H1 (cell line): Measurements from ENCODE around the gene KCNIP3.

ENCODE experiments used
- CBX8 ChIP-seq: fragments of 300-800, 300-1000 bp; sonication (generic); IDR thresholded peaks from 2 replicates; pipeline ENCODE4 v1.7.1; 2016; ENCODE audit warnings: low read depth, low read length, borderline replicate concordance
- CTCF ChIP-seq, 3 experiments: IDR thresholded peaks; 1 replicate in 2 of 3; 2 replicates in 1 of 3; pipeline versions ENCODE4 v1.5.1 to v1.6.1; 2011; ENCODE audit warnings: low read length in 3 of 3, mild to moderate bottlenecking in 3 of 3, inconsistent platforms in 2 of 3, low read depth in 1 of 3, moderate library complexity in 1 of 3; ENCODE audit not compliant: insufficient read depth in 1 of 3; ENCODE audit errors: control extremely low read depth in 1 of 3
- EGR1 ChIP-seq: IDR thresholded peaks from 2 replicates; pipeline ENCODE4 v1.6.1; 2011; ENCODE audit warnings: low read depth, low read length, borderline replicate concordance
- EZH2 ChIP-seq: fragments of 200-600 bp; sonication (generic); IDR thresholded peaks from 2 replicates; pipeline ENCODE4 v1.7.1; 2012; ENCODE audit warnings: low read depth, mild to moderate bottlenecking, moderate library complexity, low read length, inconsistent platforms; ENCODE audit not compliant: severe bottlenecking
- GTF2F1 ChIP-seq: IDR thresholded peaks from 2 replicates; pipeline ENCODE4 v1.6.1; 2012; ENCODE audit warnings: low read depth, low read length, improper control_type of control experiment, borderline replicate concordance
- JUN ChIP-seq: IDR thresholded peaks from 2 replicates; pipeline ENCODE4 v1.6.1; 2011; ENCODE audit warnings: low read depth, mild to moderate bottlenecking, improper control_type of control experiment, low read length
- MAFK ChIP-seq: IDR thresholded peaks from 2 replicates; pipeline ENCODE4 v1.6.1; 2012; ENCODE audit warnings: low read depth, mild to moderate bottlenecking, improper control_type of control experiment, low read length
- POLR2A ChIP-seq, 2 experiments: IDR thresholded peaks; 1 replicate in 1 of 2; 2 replicates in 1 of 2; pipeline ENCODE4 v1.6.1; 2011; ENCODE audit warnings: low read depth in 2 of 2, low read length in 2 of 2, mild to moderate bottlenecking in 2 of 2; ENCODE audit errors: control extremely low read depth in 1 of 2
- POLR2AphosphoS5 ChIP-seq: IDR thresholded peaks from 2 replicates; pipeline ENCODE4 v1.6.1; 2011; ENCODE audit warnings: low read depth, low read length
- SP1 ChIP-seq: IDR thresholded peaks from 2 replicates; pipeline ENCODE4 v1.6.1; 2011; ENCODE audit warnings: low read depth, low read length
- TAF1 ChIP-seq: IDR thresholded peaks from 2 replicates; pipeline ENCODE4 v1.6.1; 2011; ENCODE audit warnings: mild to moderate bottlenecking, low read depth, low read length
- ZNF274 ChIP-seq: IDR thresholded peaks from 2 replicates; pipeline ENCODE4 v1.7.0; 2012; ENCODE audit warnings: low read length, borderline replicate concordance; ENCODE audit errors: extremely low read depth

GRCh38 chr2:95276888-95277245 lies 20.3 kb upstream of the KCNIP3 start:
- TF ChIP-seq CTCF (IDR thresholded peaks at IDR 0.05; ENCODE audit: control extremely low read depth in 1 of 3, insufficient read depth in 1 of 3, low read depth in 1 of 3, low read length in 3 of 3): no peak
- TF ChIP-seq GTF2F1: no peak
- TF ChIP-seq SP1: no peak
- TF ChIP-seq POLR2A (IDR thresholded peaks at IDR 0.05; ENCODE audit: control extremely low read depth in 1 of 2, low read depth in 2 of 2, low read length in 2 of 2): no peak
- TF ChIP-seq JUN: no peak
- TF ChIP-seq ZNF274: no peak
- no peak for TF ChIP-seq POLR2AphosphoS5
- no peak for TF ChIP-seq MAFK
- no peak for TF ChIP-seq CBX8
- TF ChIP-seq EGR1: no peak
- TF ChIP-seq TAF1: no peak
- TF ChIP-seq EZH2: no peak
